Measurements from ENCODE around the gene RNF148.
"Not testable (repeated sequence)": the region's sequence is repeated elsewhere in the genome, so short reads cannot be mapped to it uniquely, and the experiment has no call there.

The RNF148 gene

DNA sequence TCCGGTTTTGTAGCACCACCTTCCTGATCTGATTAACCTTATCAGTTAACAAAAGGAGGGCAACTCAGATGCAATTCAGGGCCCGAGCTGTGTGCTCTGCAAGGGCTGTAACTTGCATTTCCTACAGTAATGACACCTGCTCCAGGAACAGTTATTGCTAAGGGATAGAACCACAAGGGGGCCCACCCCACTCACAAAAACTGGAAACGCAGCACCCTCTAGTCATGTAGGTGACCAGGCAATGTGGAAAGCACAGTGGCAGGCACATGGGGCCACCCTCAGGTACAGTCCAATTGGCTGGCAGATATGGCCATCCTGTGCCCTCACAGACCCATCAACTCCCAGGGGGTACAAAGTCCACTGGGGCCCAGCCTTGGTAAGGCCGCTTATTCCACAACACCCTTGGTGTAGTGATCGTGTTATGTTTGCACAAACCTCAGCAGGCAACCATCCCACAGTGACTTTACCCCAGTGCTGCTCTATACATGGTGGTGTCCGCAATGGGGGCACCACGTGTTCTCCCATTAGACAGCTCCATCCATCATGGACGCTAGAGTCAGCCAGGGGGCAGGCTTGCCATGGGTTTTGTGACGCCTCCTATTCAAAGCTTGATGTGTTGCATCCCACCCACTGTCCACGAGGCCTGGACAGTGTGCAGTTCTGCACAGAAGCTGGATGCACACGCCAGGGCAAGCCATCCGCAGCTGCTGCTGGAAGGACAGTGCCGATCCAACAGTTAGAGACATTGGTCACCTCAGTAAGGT lies 13.2 kb downstream of the RNF148 start:
- no peak for DNase-seq

DNA sequence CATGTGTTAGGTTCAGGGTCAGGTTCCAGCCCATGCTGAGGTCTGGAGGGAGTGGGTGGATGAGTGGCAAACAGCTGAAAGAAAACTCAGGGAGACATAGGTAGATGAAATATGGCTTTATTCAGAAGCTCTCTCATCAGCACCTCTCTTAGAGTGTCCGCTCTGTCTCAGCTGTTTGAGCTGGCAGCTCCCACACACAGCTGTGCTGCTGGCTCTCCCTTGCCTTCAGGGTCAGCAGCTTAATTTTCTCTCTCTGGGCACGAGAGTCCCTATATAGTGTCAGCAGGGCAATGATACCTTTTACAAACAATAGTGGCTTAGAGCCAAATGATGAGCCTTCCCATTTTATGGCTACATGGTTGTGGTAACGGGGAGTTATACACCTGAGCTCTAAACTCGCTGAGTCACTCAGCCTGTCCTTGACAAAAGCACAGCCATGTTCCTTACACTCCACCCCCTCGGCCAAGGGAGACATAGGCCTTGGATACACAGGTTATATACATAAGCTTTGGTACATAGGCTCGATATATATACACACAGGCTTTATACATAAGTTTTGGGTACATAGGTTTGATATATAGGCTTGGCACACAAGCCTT lies 14.2 kb downstream of the RNF148 start:
- no peak for DNase-seq

DNA sequence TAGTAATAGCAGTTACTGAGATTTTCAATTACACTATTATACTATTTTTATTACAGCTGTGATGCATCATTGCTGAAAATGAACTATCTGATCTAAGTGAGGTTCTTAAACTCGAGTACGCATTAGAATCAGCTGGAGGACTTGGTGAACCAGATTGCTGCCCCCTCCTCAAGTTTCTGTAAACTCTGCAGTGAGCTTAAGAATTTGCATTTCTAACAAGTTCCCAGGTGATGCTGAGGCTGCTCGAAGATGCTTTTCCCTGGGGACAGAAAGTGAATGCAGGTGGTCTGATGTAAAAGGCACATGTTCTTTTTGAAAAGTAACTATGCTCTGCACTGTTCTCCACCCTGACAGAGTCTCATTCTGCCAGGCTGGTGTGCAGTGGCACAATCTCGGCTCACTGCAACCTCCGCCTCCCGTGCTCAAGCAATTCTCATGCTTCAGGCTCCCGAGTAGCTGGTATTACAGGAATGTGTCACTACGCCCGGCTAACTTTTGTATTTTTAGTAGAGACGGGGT lies 16.3 kb downstream of the RNF148 start:
- no peak for DNase-seq

DNA sequence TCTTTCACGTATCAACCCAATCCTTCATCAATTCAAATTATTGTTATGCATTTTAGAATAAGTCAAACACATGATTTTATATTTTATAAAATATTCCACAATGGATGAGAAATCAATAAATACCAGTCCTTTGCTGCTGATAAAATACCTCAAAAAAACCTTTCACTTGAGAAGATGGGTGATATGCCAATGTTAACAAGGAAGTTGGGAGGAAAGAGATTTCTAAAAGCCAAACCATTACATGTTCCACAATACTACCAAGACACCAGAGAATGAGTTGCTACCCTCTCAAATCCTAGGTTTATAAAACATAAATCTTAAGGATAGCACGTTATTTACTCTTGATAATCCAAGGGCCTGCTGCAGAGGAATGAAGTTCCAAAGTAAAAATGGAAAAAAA lies 18.2 kb downstream of the RNF148 start:
- DNase-seq, result no peak

DNA sequence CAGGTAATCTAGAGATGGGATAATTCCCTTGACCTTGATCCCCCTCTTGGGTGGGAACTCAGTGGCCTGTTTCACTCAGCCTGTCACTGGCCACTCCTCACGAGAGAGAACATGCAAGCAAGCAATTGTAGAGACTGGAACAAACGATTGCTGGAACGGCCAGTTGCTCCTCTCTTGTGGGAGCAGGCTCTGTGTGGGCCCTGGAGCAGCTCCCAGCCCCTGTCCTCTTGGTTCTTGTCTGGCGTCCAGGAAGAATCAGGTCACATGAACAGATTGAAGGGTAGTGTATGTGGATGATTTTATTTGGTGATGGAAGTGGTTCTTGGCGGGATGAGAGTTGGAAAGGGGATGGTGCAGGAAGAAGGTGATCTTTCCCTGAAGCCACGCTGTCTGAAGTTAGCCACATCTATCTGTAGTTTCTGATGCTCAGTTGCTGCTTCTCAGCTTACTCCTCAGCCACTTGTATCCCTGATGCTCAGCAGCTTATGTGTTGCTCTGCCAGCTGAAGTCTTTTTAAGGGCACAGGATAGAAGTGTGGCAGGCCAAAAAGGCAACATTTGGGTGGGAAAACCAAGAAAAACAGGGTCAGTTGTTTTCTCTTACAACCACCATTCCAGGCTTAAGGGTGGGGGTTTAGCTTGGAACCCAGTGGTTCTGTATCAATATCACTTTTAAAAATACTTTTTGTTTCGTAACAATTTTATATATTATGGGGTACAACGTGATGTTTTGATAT lies 19.7 kb downstream of the RNF148 start:
- no peak for DNase-seq

DNA sequence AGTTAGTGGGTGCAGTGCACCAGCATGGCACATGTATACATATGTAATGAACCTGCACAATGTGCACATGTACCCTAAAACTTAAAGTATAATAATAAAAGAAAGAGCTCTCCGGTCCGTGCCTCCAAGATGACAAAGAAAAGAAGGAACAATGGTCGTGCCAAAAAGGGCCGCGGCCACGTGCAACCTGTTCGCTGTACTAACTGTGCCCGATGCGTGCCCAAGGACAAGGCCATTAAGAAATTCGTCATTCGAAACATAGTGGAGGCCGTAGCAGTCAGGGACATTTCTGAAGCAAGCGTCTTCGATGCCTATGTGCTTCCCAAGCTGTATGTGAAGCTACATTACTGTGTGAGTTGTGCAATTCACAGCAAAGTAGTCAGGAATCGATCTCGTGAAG lies 21.5 kb downstream of the RNF148 start:
- not testable (repeated sequence) for DNase-seq

DNA sequence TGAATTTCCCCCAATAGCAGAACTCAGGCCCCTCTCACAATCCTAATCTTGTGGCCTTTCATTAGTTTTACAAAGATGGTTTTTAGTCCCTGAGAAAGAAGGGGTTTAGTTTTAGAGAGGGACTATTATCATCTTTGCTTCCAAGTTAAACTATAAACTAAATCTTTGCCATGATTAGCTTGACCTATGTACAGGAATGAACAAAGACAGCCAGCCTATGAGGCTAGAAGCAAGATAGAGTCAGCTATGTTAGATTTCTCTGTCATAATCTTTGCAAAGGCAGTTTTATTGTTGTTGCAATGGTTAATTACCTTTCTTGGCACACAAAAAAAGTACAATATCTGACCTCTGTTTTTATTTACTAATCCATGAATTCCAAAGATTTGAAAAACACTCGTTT lies 22.9 kb downstream of the RNF148 start:
- no peak for DNase-seq

DNA sequence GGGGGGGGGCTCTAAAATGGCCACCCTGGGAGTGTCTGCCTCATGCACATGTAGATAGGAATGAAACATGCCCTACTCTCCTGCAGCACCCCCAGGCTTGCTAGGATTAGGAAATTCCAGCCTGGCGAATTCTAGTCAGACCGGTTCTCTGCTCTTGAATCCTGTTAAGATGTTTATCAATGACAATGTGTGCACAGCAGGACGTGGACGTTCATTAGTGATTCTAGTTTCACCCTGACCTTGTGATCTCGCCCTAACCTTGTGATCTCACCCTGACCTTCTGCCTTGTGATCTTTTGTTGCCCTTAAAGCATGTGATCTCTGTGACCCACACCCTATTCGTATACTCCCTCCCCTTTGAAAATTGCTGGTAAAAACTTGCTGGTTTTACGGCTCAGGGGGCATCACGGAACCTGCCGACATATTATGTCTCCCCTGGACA lies 23.4 kb downstream of the RNF148 start:
- DNase-seq, result not testable (repeated sequence)

DNA sequence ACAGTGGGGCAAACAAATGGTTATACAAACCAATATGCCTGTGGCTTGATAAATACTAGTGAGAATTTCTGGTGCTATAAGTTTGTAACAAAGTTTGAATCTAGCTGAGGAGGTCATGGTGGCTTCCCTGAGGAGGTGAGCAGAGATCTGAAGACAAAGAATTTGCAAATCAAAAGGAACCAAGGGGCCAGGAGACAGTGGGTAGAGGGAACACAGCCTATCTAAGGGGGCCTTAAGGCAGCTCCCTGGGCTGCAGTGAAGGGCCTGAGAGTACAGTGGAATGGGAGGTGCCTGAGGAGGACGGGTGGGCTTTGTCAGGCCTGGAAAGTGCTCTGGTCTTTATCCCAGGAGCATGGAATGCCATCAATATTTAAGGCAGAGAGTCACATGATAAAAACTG lies 25.6 kb downstream of the RNF148 start:
- DNase-seq, result no peak

DNA sequence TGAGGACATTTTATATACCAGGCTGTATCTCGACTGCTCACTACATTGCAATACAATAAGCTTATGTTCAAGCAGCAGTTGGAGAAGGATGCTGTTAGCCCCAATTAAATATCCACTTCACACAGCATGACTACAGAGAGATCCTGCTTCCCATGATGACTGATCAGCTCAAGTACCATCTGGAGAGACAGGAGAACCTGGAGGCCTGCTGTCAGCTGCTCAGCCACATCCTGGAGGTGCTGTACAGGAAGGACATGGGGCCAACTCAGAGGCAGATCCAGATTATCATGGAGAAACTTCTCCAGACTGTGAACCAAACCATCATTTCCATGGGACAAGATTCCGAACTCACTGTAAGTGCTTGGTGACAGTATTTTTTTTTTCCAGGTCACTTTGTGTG lies 26.3 kb downstream of the RNF148 start:
- DNase-seq, result no peak

DNA sequence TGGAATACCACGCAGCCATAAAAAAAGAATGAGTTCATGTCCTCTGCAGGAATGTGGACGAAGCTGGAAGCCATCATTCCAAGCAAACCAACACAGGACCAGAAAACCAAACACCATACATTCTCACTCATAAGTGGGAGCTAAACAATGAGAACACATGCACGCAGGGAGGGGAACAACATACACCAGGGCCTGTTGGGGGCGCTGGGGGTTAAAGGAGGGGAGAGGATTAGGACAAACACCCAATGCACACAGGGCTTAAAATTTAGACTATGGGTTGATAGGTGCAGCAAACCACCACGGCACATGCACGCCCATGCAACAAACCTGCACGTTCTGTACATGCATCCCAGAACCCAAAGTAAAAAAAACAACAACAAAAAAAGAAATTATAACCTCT lies 27.1 kb downstream of the RNF148 start:
- no peak for DNase-seq

DNA sequence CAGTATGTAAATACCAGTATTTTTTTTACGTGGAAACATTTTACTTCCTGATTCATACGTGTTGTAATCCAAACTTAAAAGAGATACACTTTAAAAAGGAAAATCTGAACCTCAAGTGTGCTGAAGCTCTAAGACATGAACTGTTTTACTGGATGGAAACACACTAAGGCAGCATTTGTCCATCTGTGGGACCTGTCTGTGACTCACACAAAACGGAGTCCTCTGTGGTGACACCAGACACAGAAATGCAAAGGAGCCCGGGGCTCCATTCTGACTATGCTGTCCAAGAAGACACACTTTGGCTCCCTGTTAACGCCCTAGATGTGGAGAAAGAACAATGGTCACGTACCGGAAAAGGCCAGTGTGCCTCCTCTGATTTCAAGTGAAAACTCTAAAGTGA lies 27.7 kb downstream of the RNF148 start:
- DNase-seq, result no peak

DNA sequence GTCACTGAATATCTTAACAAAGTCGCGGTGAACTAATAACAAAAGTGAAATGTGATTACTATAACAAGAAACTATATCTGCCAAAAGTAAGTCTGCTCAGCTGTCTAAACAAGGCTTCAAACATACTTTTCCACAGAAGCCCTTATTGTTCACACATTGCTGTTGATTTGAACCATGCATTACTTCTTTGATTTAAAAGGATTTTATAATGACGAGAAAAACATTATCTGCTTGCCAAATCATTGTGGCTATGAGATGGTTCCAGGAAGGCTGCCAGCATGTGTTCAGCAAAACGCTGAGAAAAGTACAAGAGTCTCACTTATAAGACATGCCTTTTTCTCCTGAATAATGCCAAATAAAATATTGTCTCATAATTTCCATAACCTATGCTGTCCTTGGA lies 28.2 kb downstream of the RNF148 start:
- no peak for DNase-seq

DNA sequence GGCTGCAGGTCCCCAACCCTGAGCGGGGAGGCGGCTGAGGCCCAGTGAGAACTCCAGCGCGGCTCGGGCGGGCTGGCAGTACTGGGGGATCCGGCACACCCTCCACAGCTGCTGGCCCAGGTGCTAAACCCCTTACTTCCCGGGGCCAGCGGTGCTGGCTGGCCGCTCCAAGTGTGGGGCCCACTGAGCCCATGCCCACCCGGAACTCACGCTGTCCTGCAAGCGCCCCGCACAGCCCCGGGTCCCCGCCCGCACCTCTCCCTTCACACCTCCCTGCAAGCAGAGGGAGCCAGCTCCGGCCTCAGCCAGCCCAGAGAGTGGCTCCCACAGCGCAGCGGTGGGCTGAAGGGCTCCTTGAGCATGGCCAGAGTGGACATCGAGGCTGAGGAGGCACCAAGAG lies 28.8 kb downstream of the RNF148 start:
- no peak for DNase-seq

DNA sequence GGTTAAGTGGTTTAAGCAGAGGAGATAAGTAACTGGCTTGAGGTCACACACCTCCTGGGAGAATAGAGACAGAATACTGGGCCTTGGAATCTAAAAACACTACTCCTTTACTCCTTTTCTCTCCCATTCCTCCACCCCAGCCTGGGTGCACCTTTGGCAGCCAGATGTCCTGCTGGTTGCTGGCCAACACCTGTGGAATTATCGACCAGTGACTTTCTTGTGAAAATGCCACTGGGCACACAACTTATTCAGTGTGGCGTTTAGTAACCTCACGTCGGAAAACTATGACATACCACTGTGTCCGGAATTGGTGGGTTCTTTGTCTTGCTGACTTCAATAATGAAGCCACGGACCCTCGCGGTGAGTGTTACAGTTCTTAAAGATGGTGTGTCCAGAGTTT lies 30.2 kb downstream of the RNF148 start:
- DNase-seq, result no peak

DNA sequence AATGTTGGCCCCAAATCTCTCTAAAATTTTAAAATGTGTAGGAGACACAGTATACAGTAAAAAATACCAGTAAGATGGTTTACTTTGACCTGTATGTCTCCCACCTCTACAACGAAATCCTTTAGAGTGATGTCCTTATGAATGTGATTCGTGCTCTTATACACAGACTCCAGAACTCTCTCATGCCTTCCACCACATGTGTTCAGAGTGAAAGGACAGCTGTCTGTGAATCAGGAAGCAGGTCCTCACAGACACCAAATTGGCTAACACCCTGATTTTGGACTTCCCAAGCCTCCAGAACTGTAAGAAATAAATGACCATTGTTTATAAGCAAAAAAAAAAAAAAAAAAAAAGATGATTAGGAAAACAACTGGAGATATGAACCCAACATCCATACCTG lies 39.0 kb downstream of the RNF148 start:
- DNase-seq, result no peak

DNA sequence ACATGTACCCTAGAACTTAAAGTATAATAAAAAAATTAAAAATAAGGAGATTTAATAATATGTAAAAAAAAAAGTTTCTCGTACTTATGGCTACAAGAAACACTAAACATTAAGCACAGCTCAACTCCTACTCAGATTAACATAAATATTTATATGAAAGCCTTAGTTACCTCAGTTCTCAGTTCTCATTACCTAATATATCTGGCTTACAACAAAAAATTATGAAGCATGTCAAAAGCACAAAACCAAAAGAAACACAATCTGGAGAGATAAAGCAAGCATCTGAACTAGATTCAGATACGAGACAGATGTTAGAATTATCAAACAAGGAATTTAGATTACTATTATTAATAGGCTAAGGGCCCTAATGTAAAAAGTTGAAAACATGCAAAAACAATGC lies 43.9 kb downstream of the RNF148 start:
- DNase-seq, result no peak

DNA sequence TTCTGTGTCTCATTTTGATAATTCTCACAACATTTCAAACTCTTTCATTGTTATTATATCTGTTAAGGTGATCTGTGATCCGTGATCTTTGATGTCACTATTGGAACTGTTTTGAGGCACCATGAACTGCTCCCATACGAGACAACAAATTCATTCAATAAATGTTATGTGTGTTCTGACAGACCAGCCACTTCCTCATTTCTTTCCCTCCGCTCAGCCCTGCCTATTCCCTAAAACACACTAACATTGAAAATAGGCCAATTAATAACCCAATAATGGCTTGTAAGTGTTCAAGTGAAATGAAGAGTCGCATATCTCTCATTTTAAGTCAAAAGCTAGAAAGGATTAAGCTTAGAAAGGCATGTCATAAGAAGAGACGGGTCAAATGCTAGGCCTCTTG lies 49.0 kb downstream of the RNF148 start:
- no peak for DNase-seq

DNA sequence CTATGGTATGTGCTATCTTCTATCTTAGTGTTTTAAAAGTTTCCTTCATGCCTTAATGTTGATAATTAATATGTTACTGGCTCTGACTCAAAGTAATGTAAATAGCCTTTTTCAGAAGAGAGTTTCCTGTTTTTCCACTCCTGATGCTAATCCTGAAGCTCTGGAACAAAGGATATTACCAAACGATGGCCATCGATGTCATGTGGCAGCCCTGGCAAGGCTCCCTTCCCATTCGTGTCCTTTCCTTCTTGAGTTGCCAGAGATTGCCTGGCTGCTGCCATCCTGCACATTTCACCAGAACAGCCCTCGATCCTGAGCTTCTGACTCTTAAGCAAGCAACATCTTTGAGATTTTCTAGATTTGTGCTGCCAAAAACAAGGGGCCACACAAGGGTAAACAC lies 49.8 kb downstream of the RNF148 start:
- DNase-seq, result no peak
